H1 (cell line): Measurements from ENCODE around the gene HSF4. TPM values are rescaled to one million over a fixed set of nuclear protein-coding genes. Genes with fewer than 3 reads are reported as not detected.

ENCODE experiments used
- CHD7 ChIP-seq: fragments of 300-600 bp; sonication (generic); IDR thresholded peaks from 2 replicates; pipeline ENCODE4 v1.7.1; 2012; ENCODE audit warnings: low read length, moderate library complexity, mild to moderate bottlenecking, inconsistent platforms; ENCODE audit not compliant: insufficient replicate concordance
- polyA plus RNA-seq, 7 experiments: library from polyadenylated mRNA; depleted of rRNA in 3 of 7; stranded (reverse) in 5 of 7; unstranded in 2 of 7; fragments of >200 nt in 5 of 7; fragments of 200-250 nt in 2 of 7; gene quantifications; 1 replicate in 5 of 7; 2 replicates in 1 of 7; 4 replicates in 1 of 7; pipeline versions ENCODE4 v1.2.1 to v1.2.3, GENCODE V29; 2011 to 2013; ENCODE audit warnings: missing spikeins in 2 of 7, mixed read lengths in 2 of 7
- total RNA-seq: library from RNA; stranded (reverse); fragmentation: NEBNext Ultra II Directional; extraction: Animal tissue kit (Norgen Biotek cat#: 25700); gene quantifications from 2 replicates; pipeline ENCODE4 v1.2.1, GENCODE V29; 2021

HSF4 gene
- total and polyA plus RNA-seq, 2 of the 8 experiments (the other 6 are each of a cell fraction or from before 2014, with no cell fraction given) = 0.14 TPM; not detected in 1

- no peak for TF ChIP-seq CHD7
Observed at GRCh38 chr16:67206129-67206837, 41.7 kb downstream of the HSF4 start (continued).
